ENCODE data around the gene SERPINA12.

Gene SERPINA12

DNA sequence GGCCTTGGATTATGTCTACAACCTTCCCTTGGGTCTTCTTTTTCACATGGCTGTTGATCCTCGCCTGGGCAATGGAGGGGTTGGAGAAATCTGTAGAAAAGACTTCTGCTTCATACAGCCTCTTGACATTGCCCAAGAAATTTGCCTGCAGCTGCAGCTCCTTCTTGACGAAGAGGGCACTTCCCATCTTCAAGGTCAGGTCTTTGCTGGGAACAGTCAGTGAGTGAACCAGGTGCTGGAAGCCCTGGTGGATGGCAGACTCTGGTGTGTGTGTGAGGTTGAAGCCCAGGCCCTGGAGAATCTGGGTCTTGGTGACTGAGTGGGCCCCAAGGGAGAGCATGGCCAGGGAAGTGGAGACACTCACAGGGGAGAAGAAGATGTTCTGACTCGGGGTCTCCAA lies 40.0 kb downstream of the SERPINA12 start:
- no peak for TF ChIP-seq EZH2 (IDR thresholded peaks at IDR 0.05; ENCODE audit: borderline replicate concordance, low read length)
- no peak for TF ChIP-seq CTCF (IDR thresholded peaks at IDR 0.05; ENCODE audit: low read length)

DNA sequence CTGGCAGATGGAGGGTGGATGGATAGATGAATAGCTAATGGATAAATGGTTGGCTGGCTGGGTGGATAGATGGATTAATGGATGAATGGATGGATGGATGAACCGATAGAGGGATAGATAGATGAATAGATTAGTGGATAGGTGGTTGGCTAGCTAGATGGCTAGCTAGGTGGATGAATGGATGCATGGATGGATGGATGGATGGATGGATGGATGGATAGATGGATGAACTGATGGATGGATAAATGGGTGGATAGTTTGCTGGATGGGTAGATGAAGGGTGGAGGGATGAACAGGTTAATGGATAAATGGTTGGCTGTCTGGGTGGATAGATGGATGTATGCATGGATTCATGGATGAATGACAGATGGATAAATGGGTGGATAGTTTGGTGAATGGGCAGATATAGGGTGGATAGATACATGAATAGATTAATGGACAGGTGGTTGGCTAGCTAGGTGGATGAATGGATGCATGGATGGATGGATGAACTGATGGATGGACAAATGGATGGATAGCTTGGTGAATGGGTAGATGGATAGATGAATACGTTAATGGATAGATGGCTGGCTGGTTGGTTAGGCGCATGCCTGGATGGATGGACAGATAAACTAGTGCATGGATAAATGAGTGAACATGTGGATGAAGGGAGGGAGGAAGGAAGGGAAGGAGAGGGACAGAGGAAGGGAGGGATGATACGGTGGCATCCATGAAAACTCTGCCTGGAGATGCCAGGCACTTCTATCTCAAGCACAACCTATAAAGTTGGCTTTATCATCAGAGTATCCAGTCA lies 41.3 kb downstream of the SERPINA12 start:
- no peaks in the 10 kb centered on the region for H3K27me3 ChIP-seq (ENCODE audit: insufficient read depth, low read length)
- H4K20me1 ChIP-seq (ENCODE audit: insufficient read depth, low read length) = no peaks in the 10 kb centered on the region
- H3K9me2 ChIP-seq (ENCODE audit: low read depth, low read length) = no peaks in the 10 kb centered on the region
- TF ChIP-seq CTCF (IDR thresholded peaks at IDR 0.05; ENCODE audit: low read length) = no peak
- TF ChIP-seq EZH2 (IDR thresholded peaks at IDR 0.05; ENCODE audit: borderline replicate concordance, low read length) = no peak
- no peak overlapping the region for H3K4me2 ChIP-seq (ENCODE audit: low read length)
- no peak overlapping the region for H2AFZ ChIP-seq (ENCODE audit: low read length)
- H3K27ac ChIP-seq (ENCODE audit: low read depth, low read length, poor library complexity, severe bottlenecking) = no peak overlapping the region
- no peaks in the 10 kb centered on the region for H3F3A ChIP-seq (ENCODE audit: insufficient read depth, low read length)
- H3K79me2 ChIP-seq (ENCODE audit: insufficient read depth, low read length) = no peaks in the 10 kb centered on the region
- H3K4me1 ChIP-seq (ENCODE audit: insufficient read depth, low read length, severe bottlenecking) = no peaks in the 10 kb centered on the region
- H3K9ac ChIP-seq (ENCODE audit: low read length) = no peak overlapping the region
- H3K4me3 ChIP-seq (ENCODE audit: low read depth, low read length, poor library complexity, severe bottlenecking) = no peak overlapping the region
- no peaks in the 10 kb centered on the region for H3K36me3 ChIP-seq (ENCODE audit: insufficient read depth, low read length)
- H3K9me3 ChIP-seq (ENCODE audit: low read length) = no peaks in the 10 kb centered on the region

More for the DNA sequence above, 40.0 kb downstream of the SERPINA12 start:
- H3F3A ChIP-seq (ENCODE audit: insufficient read depth, low read length) = no peaks in the 10 kb centered on the region
- H2AFZ ChIP-seq (ENCODE audit: low read length) = no peak overlapping the region
- no peak overlapping the region for H3K4me3 ChIP-seq (ENCODE audit: low read depth, low read length, poor library complexity, severe bottlenecking)
- H3K27me3 ChIP-seq (ENCODE audit: insufficient read depth, low read length) = no peaks in the 10 kb centered on the region; the same call in 1 of the 2 replicates
- H4K20me1 ChIP-seq (ENCODE audit: insufficient read depth, low read length) = no peaks in the 10 kb centered on the region
- no peak overlapping the region for H3K9ac ChIP-seq (ENCODE audit: low read length)
- no peaks in the 10 kb centered on the region for H3K36me3 ChIP-seq (ENCODE audit: insufficient read depth, low read length)
- H3K79me2 ChIP-seq (ENCODE audit: insufficient read depth, low read length) = no peaks in the 10 kb centered on the region
- H3K4me1 ChIP-seq (ENCODE audit: insufficient read depth, low read length, severe bottlenecking) = no peaks in the 10 kb centered on the region
- H3K4me2 ChIP-seq (ENCODE audit: low read length) = no peak overlapping the region
- H3K9me2 ChIP-seq (ENCODE audit: low read depth, low read length) = no peaks in the 10 kb centered on the region
- no peak overlapping the region for H3K27ac ChIP-seq (ENCODE audit: low read depth, low read length, poor library complexity, severe bottlenecking)
- H3K9me3 ChIP-seq (ENCODE audit: low read length) = no peaks in the 10 kb centered on the region

GRCh38 chr14:94466706-94467370 lies 42.4 kb downstream of the SERPINA12 start:
- Histone ChIP-seq H3K36me3 (ENCODE audit: insufficient read depth, low read length) (no peaks in the 10 kb centered on the region), H4K20me1 (ENCODE audit: insufficient read depth, low read length) (no peaks in the 10 kb centered on the region), H3K4me1 (ENCODE audit: insufficient read depth, low read length, severe bottlenecking) (no peaks in the 10 kb centered on the region), H3K27me3 (ENCODE audit: insufficient read depth, low read length) (no peaks in the 10 kb centered on the region), H3K4me3 (ENCODE audit: low read depth, low read length, poor library complexity, severe bottlenecking) (no peak overlapping the region), H3K27ac (ENCODE audit: low read depth, low read length, poor library complexity, severe bottlenecking) (no peak overlapping the region), H3K9me3 (ENCODE audit: low read length) (no peaks in the 10 kb centered on the region), H3K4me2 (ENCODE audit: low read length) (no peak overlapping the region), H2AFZ (ENCODE audit: low read length) (no peak overlapping the region), H3F3A (ENCODE audit: insufficient read depth, low read length) (no peaks in the 10 kb centered on the region), H3K9ac (ENCODE audit: low read length) (no peak overlapping the region), H3K79me2 (ENCODE audit: insufficient read depth, low read length) (no peaks in the 10 kb centered on the region), H3K9me2 (ENCODE audit: low read depth, low read length) (no peaks in the 10 kb centered on the region)
- TF ChIP-seq EZH2 (IDR thresholded peaks at IDR 0.05; ENCODE audit: borderline replicate concordance, low read length) (no peak), CTCF (IDR thresholded peaks at IDR 0.05; ENCODE audit: low read length) (no peak)
